B cell (primary cell): ENCODE results near the gene FOXN4. TPM values are rescaled to one million over a fixed set of nuclear protein-coding genes. Genes with fewer than 3 reads are reported as not detected.

ENCODE experiments used
- ATAC-seq: fragments of 200-7000 bp; cut with Tn5 transposase; one replicate; pipeline ENCODE4 v1.10.0; 2021; ENCODE audit warnings: low read depth, mild to moderate bottlenecking, moderate number of reproducible peaks, moderate library complexity
- CTCF ChIA-PET: fragments of 350-600 bp; sonication (Branson Sonifier 250); formaldehyde crosslinking; loops from one replicate; lab custom pipeline; 2021; ENCODE audit warnings: antibody characterized with exemption, inconsistent platforms; lab: Charles Lee
- POLR2A ChIA-PET: fragments of 350-600 bp; sonication (Branson Sonifier 250); formaldehyde crosslinking; loops from one replicate; lab custom pipeline; 2021; ENCODE audit warnings: antibody characterized with exemption; lab: Charles Lee
- DNase-seq: peaks from one replicate; pipeline ENCODE4 v3.0.0; 2013
- H2AFZ ChIP-seq: 2 replicates; pipeline ENCODE4 v1.6.1; 2012; ENCODE audit warnings: mild to moderate bottlenecking, low read depth, low read length; ENCODE audit not compliant: insufficient read depth, poor library complexity, severe bottlenecking
- H3K27ac ChIP-seq, 2 donors: 1 replicate in 1 of 2; 2 replicates in 1 of 2; pipeline ENCODE4 v1.5.1; 2012 to 2013; ENCODE audit warnings: low read length in 2 of 2, mild to moderate bottlenecking in 2 of 2, moderate library complexity in 1 of 2
- H3K27me3 ChIP-seq, 4 experiments: fragments of 200-600 bp in 1 of 4; sonication (generic) in 1 of 4; replicated peaks in 1 of 4; 1 replicate in 2 of 4; 2 replicates in 2 of 4; pipeline versions ENCODE4 v1.6.1 to v1.7.0; 2013 to 2016; ENCODE audit warnings: low read length in 3 of 4, mild to moderate bottlenecking in 2 of 4, mixed read lengths in 1 of 4, moderate library complexity in 1 of 4; ENCODE audit not compliant: insufficient read depth in 4 of 4, control insufficient read depth in 3 of 4; ENCODE audit errors: control extremely low read depth in 1 of 4
- H3K36me3 ChIP-seq, 2 experiments: replicated peaks in 1 of 2; 1 replicate in 1 of 2; 2 replicates in 1 of 2; pipeline versions ENCODE4 v1.6.1 to v1.7.1; 2013; ENCODE audit warnings: low read length in 1 of 2; ENCODE audit not compliant: insufficient read depth in 2 of 2, control insufficient read depth in 1 of 2; ENCODE audit errors: control extremely low read depth in 1 of 2, extremely low read depth in 1 of 2
- H3K4me1 ChIP-seq, 2 donors: fragments of 200-600 bp in 1 of 2; sonication (generic) in 1 of 2; 1 replicate in 1 of 2; 2 replicates in 1 of 2; pipeline versions ENCODE4 v1.5.1 to v1.6.1; 2013 to 2017; ENCODE audit warnings: low read length in 2 of 2; ENCODE audit not compliant: control insufficient read depth in 2 of 2, insufficient read depth in 2 of 2
- H3K4me2 ChIP-seq: replicated peaks from 2 replicates; pipeline ENCODE3; 2012; ENCODE audit warnings: mild to moderate bottlenecking, low read depth, low read length; ENCODE audit not compliant: poor library complexity, severe bottlenecking
- H3K4me3 ChIP-seq, 5 experiments: fragments of 200-600 bp in 1 of 5; sonication (generic) in 1 of 5; 1 replicate in 3 of 5; 2 replicates in 2 of 5; pipeline versions ENCODE4 v1.5.1 to v1.7.0; 2011 to 2016; ENCODE audit warnings: low read length in 4 of 5, mild to moderate bottlenecking in 4 of 5, low read depth in 2 of 5, control low read depth in 1 of 5, moderate library complexity in 1 of 5; ENCODE audit not compliant: insufficient read depth in 1 of 5; ENCODE audit errors: control extremely low read depth in 1 of 5, extremely low read depth in 1 of 5
- H3K79me2 ChIP-seq: fragments of 200-600 bp; sonication (generic); one replicate; pipeline ENCODE4 v1.6.0; 2016; ENCODE audit warnings: low read length; ENCODE audit not compliant: control insufficient read depth, insufficient read depth
- H3K9ac ChIP-seq: fragments of 200-600 bp; sonication (generic); 2 replicates; pipeline ENCODE4 v1.6.1; 2017; ENCODE audit warnings: mild to moderate bottlenecking, low read length, moderate library complexity
- H3K9me3 ChIP-seq, 3 donors: one replicate each; pipeline versions ENCODE4 v1.6.1 to v1.7.1; 2013; ENCODE audit warnings: low read length in 2 of 3; ENCODE audit not compliant: control insufficient read depth in 2 of 3, insufficient read depth in 1 of 3; ENCODE audit errors: control extremely low read depth in 1 of 3
- H4K20me1 ChIP-seq: 2 replicates; pipeline ENCODE4 v1.6.0; 2012; ENCODE audit warnings: mild to moderate bottlenecking, low read length; ENCODE audit not compliant: insufficient read depth, control insufficient read depth, poor library complexity, severe bottlenecking
- H3K27ac Mint-ChIP-seq: one replicate; pipeline ENCODE4 v1.8.0; 2021; ENCODE audit warnings: mixed read lengths
- H3K27me3 Mint-ChIP-seq: one replicate; pipeline ENCODE4 v1.8.0; 2021; ENCODE audit warnings: mixed read lengths
- H3K4me1 Mint-ChIP-seq: one replicate; pipeline ENCODE4 v1.8.0; 2021; ENCODE audit warnings: mixed read lengths
- H3K4me3 Mint-ChIP-seq: one replicate; pipeline ENCODE4 v1.8.0; 2021; ENCODE audit warnings: mixed read lengths
- H3K9me3 Mint-ChIP-seq: one replicate; pipeline ENCODE4 v1.8.0; 2022; ENCODE audit warnings: mixed read lengths; ENCODE audit not compliant: insufficient read depth
- CTCF ChIP-seq: fragments of 200-600 bp; IDR thresholded peaks from one replicate; pipeline ENCODE4 v1.8.0; 2022; ENCODE audit warnings: antibody characterized with exemption, mild to moderate bottlenecking
- EZH2 ChIP-seq: IDR thresholded peaks from 2 replicates; pipeline ENCODE4 v1.6.1; 2012; ENCODE audit warnings: borderline replicate concordance, low read depth, mild to moderate bottlenecking, moderate library complexity, low read length; ENCODE audit not compliant: insufficient read depth, poor library complexity, severe bottlenecking
- WGBS: methylation state at CpG from one replicate; pipeline ENCODE4 v1.1.5; 2013; ENCODE audit warnings: missing lambda C conversion rate; ENCODE audit not compliant: insufficient coverage; 5-methylcytosine and 5-hydroxymethylcytosine counted together
- intact Hi-C: fragments of 100-400 bp; cut with micrococcal nuclease; formaldehyde crosslinking; loops from one replicate; pipeline ENCODE4 v1.10.0; 2022
- polyA plus RNA-seq: library from polyadenylated mRNA; depleted of rRNA; stranded (reverse); fragments of >200 nt; gene quantifications from 2 replicates; pipeline ENCODE4 v1.2.3, GENCODE V29; 2012
- total RNA-seq, 2 donors: library from RNA; stranded (reverse); fragments of 120-200 nt in 1 of 2; gene quantifications; 1 replicate in 1 of 2; 2 replicates in 1 of 2; pipeline versions ENCODE4 v1.2.3 to v1.2.4, GENCODE V29; 2013 to 2022

Gene FOXN4
- total and polyA plus RNA-seq, 2 donors (not counting 1 experiment from before 2014, with no cell fraction given) = not detected

GRCh38 chr12:109268896-109269295 is 40.2 kb downstream of the FOXN4 start:
- no peak for TF ChIP-seq CTCF
- no peak for TF ChIP-seq EZH2
- POLR2A ChIA-PET = no interaction called here
- ATAC-seq = no peak
- 100% methylated on average over 1 of the region's 4 CpGs for WGBS
- no peak overlapping the region for H3K27ac ChIP-seq
- no peak for DNase-seq
- Mint-ChIP-seq H3K9me3 (peaks cover 5% of the 10 kb centered on the region), H3K27ac (no peak overlapping the region), H3K4me3 (no peak overlapping the region), H3K4me1 (no peaks in the 10 kb centered on the region), H3K27me3 (peaks cover 7% of the 10 kb centered on the region)
- H3K4me1 ChIP-seq = no peaks in the 10 kb centered on the region
- H2AFZ ChIP-seq = no peak overlapping the region
- intact Hi-C loops = no loop called here
- CTCF ChIA-PET = no interaction called here
- no peak overlapping the region for H3K4me3 ChIP-seq
- H3K27me3 ChIP-seq = no peaks in the 10 kb centered on the region
- no peak overlapping the region for H3K4me2 ChIP-seq
- no peaks in the 10 kb centered on the region for H3K36me3 ChIP-seq
- no peak overlapping the region for H3K9ac ChIP-seq
- H4K20me1 ChIP-seq = no peaks in the 10 kb centered on the region
- H3K79me2 ChIP-seq = no peaks in the 10 kb centered on the region
- peaks cover 0 to 11% (median 0%) of the 10 kb centered on the region in 3 donors for H3K9me3 ChIP-seq

GRCh38 chr12:109267361-109267760 is 41.7 kb downstream of the FOXN4 start:
- Histone ChIP-seq H3K4me1 (no peaks in the 10 kb centered on the region), H3K4me2 (no peak overlapping the region), H3K27ac (no peak overlapping the region), H3K79me2 (no peaks in the 10 kb centered on the region), H3K4me3 (no peak overlapping the region), H2AFZ (no peak overlapping the region), H4K20me1 (no peaks in the 10 kb centered on the region), H3K27me3 (no peaks in the 10 kb centered on the region), H3K9ac (no peak overlapping the region), H3K36me3 (no peaks in the 10 kb centered on the region), H3K9me3 (peaks cover 0 to 16% (median 0%) of the 10 kb centered on the region in 3 donors)
- Mint-ChIP-seq H3K27ac (no peak overlapping the region), H3K4me1 (no peaks in the 10 kb centered on the region), H3K9me3 (peaks cover 7% of the 10 kb centered on the region), H3K4me3 (no peak overlapping the region), H3K27me3 (no peaks in the 10 kb centered on the region)
- 99% methylated on average over 14 of the region's 14 CpGs for WGBS
- TF ChIP-seq EZH2 = no peak
- TF ChIP-seq CTCF = no peak
- no peak for DNase-seq
- intact Hi-C loops = no loop called here
- ATAC-seq = no peak
- ChIA-PET CTCF (no interaction called here), POLR2A (no interaction called here)
